ENCODE measurements around the gene EREG. TPM values are rescaled to one million over a fixed set of nuclear protein-coding genes. Genes with fewer than 3 reads are reported as not detected.
A peak's percentile ranks its signal among the peaks of the same experiment; 100 is the strongest.

EREG gene
- total RNA-seq, 4 donors from 2014 or later: 8.0 to 122 (median 11.9) TPM

GRCh38 chr4:74414149-74414809 is 49.3 kb downstream of the EREG start:
- Histone ChIP-seq H3K27me3 (no peaks in the 10 kb centered on the region), H3K36me3 (no peaks in the 10 kb centered on the region), H3K27ac (no peak overlapping the region), H3K4me3 (no peak overlapping the region), H3K4me1 (peaks cover 0 to 46% (median 0%) of the 10 kb centered on the region in 3 donors), H3K9me3 (no peaks in the 10 kb centered on the region)
- DNase-seq: no peak
- TF ChIP-seq POLR2A (IDR thresholded peaks at IDR 0.05) (no peak), CTCF (IDR thresholded peaks at IDR 0.05) (no peak)
- intact Hi-C loops (cut with DNase I): no loop called here
- 36 to 45% methylated on average over 5 of the region's 5 CpGs for WGBS, 2 donors

DNA sequence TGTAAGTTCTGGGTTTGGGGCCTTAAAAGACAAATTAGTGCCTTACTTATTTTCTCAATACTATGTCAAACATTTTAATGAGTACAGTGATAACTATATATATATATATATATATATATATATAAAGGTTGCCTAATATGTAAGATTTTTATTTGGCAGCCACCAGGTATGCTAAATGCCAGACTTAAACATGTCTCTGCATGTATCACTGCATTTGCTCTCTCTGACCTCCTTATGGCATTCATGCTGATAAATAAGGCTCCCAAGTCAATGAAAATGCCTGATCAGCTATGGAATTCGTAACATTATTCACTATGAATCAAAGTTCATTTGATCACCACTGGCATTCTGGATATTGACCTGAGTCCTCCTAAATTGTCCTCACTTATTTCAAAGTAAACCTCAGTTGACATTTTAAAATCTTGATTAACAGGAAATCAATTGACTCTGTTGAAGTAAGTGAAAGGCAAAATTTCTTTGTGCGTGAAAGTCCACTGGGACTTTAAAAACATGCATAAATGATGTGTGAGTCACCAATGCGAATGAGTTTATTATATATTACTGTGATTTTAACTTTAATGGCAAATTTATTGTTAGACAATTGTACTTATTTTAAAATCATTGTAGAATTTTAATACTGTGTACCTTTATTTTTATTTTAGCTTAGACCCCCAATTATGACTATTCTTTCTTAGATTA is 50.8 kb downstream of the EREG start:
- 42 to 43% methylated on average over 3 of the region's 3 CpGs for WGBS, 2 donors
- intact Hi-C loops (cut with DNase I): no loop called here
- H3K27ac ChIP-seq: peak overlapping the region in 3 of 4 donors; percentile 13 to 57 (median 34)
- no peak for TF ChIP-seq CTCF (IDR thresholded peaks at IDR 0.05)
- no peak for TF ChIP-seq POLR2A (IDR thresholded peaks at IDR 0.05)
- no peaks in the 10 kb centered on the region for H3K9me3 ChIP-seq
- no peak for DNase-seq
- peaks cover 0 to 32% (median 0%) of the 10 kb centered on the region in 3 donors for H3K4me1 ChIP-seq
- no peak overlapping the region for H3K4me3 ChIP-seq
- H3K36me3 ChIP-seq: no peaks in the 10 kb centered on the region
- H3K27me3 ChIP-seq: no peaks in the 10 kb centered on the region

DNA sequence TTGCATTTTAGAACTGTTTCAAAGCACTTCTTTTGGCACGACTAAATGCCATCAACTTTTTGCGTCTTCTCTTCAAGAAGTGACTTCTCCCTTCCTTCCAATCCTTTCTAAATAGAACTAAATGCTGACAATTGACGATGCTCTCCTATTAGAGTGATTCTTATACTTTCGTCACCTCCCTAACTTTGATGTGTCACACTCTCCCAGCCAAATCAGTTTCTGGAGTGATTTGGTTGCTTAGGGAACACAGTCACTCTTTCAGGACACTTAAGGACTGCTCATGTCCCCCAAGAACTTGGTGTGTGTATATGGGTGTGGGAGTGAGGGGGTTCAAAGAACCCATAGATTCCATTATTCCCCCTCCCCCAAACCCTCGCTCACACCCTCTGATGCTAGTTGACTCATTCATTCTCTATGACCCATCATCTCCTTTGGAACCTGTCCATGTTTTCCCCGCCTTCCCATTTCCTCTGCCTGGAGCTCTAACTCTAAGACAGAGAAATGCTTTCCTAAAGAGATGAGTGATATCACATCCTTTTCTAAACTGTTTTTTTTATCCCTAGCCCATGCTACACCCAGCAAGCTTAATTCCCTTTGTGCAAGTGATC is 53.2 kb downstream of the EREG start:
- no peak for DNase-seq
- TF ChIP-seq POLR2A (IDR thresholded peaks at IDR 0.05): no peak
- no peak for TF ChIP-seq CTCF (IDR thresholded peaks at IDR 0.05)
- no peaks in the 10 kb centered on the region for H3K36me3 ChIP-seq
- no peak overlapping the region for H3K4me3 ChIP-seq
- H3K9me3 ChIP-seq: no peaks in the 10 kb centered on the region
- intact Hi-C loops (cut with DNase I): no loop called here
- WGBS, 2 donors: 46 to 52% methylated on average over 6 of the region's 6 CpGs
- H3K27ac ChIP-seq: no peak overlapping the region
- no peaks in the 10 kb centered on the region for H3K27me3 ChIP-seq
- peaks cover 0 to 26% (median 0%) of the 10 kb centered on the region in 3 donors for H3K4me1 ChIP-seq

DNA sequence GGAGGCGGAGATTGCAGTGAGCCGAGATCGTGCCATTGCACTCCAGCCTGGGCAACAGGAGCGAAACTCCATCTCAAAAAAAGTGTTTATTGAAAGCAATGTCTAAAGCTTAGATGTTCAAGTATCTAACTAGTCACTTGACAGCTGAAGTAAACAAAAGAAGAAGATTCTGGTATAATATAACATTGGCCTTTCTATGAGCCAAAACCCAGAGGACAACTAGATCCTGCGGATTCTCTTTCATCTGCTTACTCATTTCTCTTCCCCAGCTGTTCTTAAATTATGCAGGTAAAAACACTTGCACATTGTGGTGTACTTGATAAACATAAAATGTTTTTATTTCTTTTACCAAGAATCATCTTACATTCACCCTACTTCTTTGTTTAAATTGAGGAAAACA is 55.9 kb downstream of the EREG start:
- Histone ChIP-seq H3K4me1 (peaks cover 0 to 16% (median 0%) of the 10 kb centered on the region in 3 donors), H3K9me3 (no peaks in the 10 kb centered on the region), H3K27ac (no peak overlapping the region), H3K27me3 (no peaks in the 10 kb centered on the region), H3K4me3 (no peak overlapping the region), H3K36me3 (no peaks in the 10 kb centered on the region)
- intact Hi-C loops (cut with DNase I): no loop called here
- WGBS, 2 donors: 55 to 81% methylated on average over 2 to 5 of the region's 5 CpGs
- DNase-seq: no peak
- TF ChIP-seq CTCF (IDR thresholded peaks at IDR 0.05): no peak
- TF ChIP-seq POLR2A (IDR thresholded peaks at IDR 0.05): no peak

DNA sequence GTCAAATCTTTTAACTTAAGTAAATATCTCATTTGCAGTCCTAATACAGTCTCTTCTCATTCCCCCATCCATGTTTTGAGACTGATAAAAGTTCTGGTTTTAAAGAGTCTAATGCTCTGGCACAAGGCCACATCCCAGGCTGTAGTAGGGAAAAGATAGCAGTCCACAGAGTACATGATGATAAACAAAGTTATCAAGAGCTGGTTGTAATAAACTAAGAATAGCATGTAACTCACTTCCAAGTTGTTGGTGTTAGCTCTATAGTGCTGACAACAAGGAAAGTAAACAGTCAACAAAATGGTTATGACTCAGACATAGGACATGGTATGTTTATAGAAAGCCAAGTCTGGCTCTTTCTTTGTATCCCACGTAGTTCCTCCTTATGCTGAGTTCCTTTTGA is 58.2 kb downstream of the EREG start:
- Histone ChIP-seq H3K4me3 (no peak overlapping the region), H3K36me3 (no peaks in the 10 kb centered on the region), H3K27ac (no peak overlapping the region), H3K27me3 (no peaks in the 10 kb centered on the region), H3K4me1 (peaks cover 0 to 7% (median 0%) of the 10 kb centered on the region in 3 donors), H3K9me3 (no peaks in the 10 kb centered on the region)
- intact Hi-C loops (cut with DNase I): no loop called here
- DNase-seq: no peak
- 9 to 12% methylated on average over 1 of the region's 1 CpG for WGBS, 2 donors
- TF ChIP-seq POLR2A (IDR thresholded peaks at IDR 0.05) (no peak), CTCF (IDR thresholded peaks at IDR 0.05) (no peak)

Data from esophagus squamous epithelium (tissue), 5 donors.